HG03520 (cell line): ENCODE measurements around the gene SESN2.

ENCODE experiments used
- ATAC-seq: cut with Tn5 transposase; IDR thresholded peaks from one replicate; pipeline ENCODE4 v1.9.1; 2021; ENCODE audit warnings: mild to moderate bottlenecking, moderate library complexity; ENCODE audit not compliant: unreplicated experiment

SESN2 gene

GRCh38 chr1:28282426-28283407 is 23.4 kb downstream of the SESN2 start:
- no peak for ATAC-seq

GRCh38 chr1:28286111-28286510 is 26.8 kb downstream of the SESN2 start:
- ATAC-seq = no peak

GRCh38 chr1:28288487-28288886 is 29.2 kb downstream of the SESN2 start:
- no peak for ATAC-seq

- no peak for ATAC-seq
Observed at GRCh38 chr1:28290851-28291250, 31.5 kb downstream of the SESN2 start.

DNA sequence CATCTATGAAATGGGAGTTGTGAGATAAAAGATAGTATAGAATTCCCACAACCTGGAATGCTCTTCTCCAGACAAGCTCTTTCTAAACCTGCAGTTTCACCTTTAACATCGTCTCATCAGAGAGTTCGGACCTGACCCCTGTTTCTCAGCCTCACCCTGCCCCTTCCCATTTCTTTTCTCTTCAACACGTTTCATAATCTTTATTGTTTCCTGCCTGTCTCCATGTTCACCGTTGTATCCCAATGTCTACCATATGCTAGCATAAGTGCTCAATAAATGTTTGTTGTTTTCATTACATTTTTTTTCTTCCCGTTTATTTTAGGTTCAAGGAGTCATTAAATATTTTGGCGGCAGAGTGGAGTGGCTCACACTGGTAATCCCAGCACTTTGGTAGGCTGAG is 32.4 kb downstream of the SESN2 start:
- no peak for ATAC-seq

GRCh38 chr1:28295936-28296335 is 36.6 kb downstream of the SESN2 start:
- ATAC-seq = no peak

GRCh38 chr1:28296401-28297261 is 37.3 kb downstream of the SESN2 start:
- no peak for ATAC-seq

DNA sequence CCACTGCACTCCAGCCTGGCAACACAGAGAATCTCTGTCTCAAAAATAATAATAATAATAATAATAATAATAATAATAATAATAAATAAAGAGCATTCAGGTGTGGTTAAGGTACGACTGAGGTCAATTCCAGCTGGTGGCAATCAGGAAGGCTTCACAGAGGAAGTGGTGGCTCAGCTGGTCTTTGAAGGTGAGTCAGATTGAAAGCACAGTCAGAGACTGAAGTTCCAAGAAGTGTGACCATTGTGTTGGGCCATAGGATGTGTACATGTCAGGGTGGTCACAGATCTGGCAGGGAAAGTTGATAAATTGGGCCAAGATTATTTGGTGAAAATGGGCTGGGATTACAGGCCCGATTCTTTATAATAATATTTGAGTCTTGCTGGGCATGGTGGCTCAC is 38.5 kb downstream of the SESN2 start:
- no peak for ATAC-seq

GRCh38 chr1:28298438-28298837 is 39.1 kb downstream of the SESN2 start:
- no peak for ATAC-seq

GRCh38 chr1:28301368-28302174 is 42.3 kb downstream of the SESN2 start:
- no peak for ATAC-seq

GRCh38 chr1:28302247-28302646 is 42.9 kb downstream of the SESN2 start:
- ATAC-seq = no peak

- no peak for ATAC-seq
Observed at GRCh38 chr1:28306301-28306949, 47.1 kb downstream of the SESN2 start.

GRCh38 chr1:28308750-28309149 is 49.4 kb downstream of the SESN2 start:
- ATAC-seq = no peak

DNA sequence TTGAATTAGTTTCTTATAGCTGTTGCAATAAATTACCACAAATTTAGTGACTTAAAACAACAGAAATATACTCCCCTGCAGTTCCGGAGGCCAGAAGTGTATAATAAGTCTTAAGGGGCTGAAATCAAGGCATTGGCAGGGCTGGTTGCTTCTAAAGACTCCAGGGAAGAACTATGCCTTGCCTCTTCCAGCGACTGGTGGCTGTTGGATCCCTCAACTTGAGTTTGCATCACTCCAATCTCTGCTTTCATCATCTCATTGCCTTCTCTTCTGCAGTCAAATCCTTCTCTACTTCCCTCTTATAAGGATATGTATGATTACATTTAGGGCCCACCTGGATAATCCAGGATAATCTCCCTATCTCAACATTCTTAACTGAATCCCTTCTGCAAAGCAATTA is 50.4 kb downstream of the SESN2 start:
- no peak for ATAC-seq

GRCh38 chr1:28313702-28314546 is 54.6 kb downstream of the SESN2 start:
- no peak for ATAC-seq

DNA sequence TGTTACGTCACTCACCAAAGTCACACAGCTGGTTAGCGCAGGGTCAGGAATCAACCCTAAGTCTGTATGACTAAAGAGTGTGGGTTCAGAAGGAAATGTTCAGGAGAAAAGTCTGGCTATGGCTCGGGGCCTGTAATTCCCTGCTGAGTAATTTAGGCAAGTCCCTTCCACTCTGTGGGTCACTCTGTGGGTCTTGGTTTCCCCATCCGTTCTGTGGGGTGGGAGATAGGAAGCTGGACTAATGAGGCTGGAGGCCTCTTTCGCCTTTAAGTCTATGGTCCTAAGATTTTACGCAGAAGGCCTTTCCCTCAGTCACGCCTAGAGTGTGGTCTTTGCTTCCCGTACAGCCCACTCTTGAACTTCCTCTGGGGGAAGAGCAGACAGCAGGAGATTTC is 55.2 kb downstream of the SESN2 start:
- ATAC-seq = no peak

- no peak for ATAC-seq
Observed at GRCh38 chr1:28317014-28317413, 57.7 kb downstream of the SESN2 start.

GRCh38 chr1:28322194-28322593 is 62.9 kb downstream of the SESN2 start:
- ATAC-seq = no peak

- no peak for ATAC-seq
Observed at GRCh38 chr1:28323720-28324119, 64.4 kb downstream of the SESN2 start.

GRCh38 chr1:28326515-28326914 is 67.2 kb downstream of the SESN2 start:
- no peak for ATAC-seq
